Measurements from ENCODE around the gene PRR19.

The PRR19 gene

DNA sequence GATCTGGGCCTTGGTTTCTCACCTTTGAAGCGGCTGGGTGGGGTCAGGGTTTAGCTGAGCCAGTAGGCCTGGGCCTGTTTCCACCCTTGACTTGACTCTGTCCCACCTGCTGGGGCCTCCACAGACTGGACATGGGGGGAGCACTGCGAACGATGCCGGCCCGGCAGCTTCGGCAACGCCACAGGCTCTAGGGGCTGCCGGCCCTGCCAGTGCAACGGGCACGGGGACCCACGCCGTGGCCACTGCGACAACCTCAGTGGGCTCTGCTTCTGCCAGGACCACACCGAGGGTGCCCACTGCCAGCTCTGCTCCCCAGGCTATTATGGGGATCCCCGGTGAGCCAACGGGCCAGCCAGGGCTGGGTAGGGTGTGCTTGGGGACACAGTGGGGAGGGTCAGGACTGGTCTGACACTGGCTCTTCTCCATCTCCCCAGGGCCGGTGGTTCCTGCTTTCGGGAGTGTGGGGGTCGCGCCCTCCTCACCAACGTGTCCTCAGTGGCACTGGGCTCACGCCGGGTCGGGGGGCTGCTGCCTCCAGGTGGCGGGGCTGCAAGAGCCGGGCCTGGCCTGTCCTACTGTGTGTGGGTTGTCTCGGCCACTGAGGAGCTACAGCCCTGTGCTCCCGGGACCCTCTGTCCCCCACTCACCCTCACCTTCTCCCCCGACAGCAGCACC is 51.5 kb downstream of the PRR19 start:
- no peak for DNase-seq

DNA sequence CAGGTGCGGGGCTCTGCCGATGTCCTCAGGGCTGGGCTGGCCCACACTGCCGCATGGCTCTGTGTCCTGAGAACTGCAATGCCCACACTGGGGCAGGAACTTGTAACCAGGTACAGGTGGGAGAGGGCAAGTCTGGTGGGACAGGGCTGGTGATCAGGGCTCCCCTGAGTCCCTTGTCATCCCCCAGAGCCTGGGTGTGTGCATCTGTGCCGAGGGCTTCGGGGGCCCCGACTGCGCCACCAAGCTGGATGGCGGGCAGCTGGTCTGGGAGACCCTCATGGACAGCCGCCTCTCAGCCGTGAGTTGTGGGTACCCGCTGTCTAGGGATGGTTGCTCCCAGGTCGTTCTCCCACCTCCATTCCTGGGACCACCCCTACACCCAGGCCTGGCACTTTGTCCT is 54.0 kb downstream of the PRR19 start:
- DNase-seq = no peak

DNA sequence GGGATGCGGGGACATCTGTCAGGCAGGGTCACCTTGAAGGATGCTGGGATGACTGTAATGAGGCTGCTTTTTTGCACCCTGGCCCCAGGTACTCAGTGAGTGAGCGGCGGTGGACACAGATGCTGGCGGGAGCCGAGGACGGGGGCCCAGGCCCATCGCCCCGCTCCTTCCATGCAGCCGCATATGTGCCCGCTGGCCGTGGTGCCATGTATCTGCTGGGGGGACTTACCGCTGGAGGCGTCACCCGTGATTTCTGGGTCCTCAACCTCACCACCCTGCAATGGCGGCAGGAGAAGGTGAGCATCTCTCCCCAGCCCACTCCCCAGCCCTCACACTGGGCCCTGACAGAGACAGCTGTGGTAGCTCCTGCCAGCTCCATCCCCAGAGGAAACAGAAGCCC is 54.8 kb downstream of the PRR19 start:
- no peak for DNase-seq

GRCh38 chr19:42357290-42357689 is 55.4 kb downstream of the PRR19 start:
- DNase-seq = no peak

All from NCI-H1694 treated with DMSO at 0.1 percent for 48 hours (cell line).